Cerebellar cortex (tissue), 1 donor: ENCODE measurements around the gene OR2V1.
"Not testable (repeated sequence)": the region's sequence is repeated elsewhere in the genome, so short reads cannot be mapped to it uniquely, and the experiment has no call there.

Experiments
- DNase-seq: peaks from one replicate; pipeline ENCODE4 v3.0.0-alpha.2; 2015; ENCODE audit warnings: low spot score

Gene OR2V1

DNA sequence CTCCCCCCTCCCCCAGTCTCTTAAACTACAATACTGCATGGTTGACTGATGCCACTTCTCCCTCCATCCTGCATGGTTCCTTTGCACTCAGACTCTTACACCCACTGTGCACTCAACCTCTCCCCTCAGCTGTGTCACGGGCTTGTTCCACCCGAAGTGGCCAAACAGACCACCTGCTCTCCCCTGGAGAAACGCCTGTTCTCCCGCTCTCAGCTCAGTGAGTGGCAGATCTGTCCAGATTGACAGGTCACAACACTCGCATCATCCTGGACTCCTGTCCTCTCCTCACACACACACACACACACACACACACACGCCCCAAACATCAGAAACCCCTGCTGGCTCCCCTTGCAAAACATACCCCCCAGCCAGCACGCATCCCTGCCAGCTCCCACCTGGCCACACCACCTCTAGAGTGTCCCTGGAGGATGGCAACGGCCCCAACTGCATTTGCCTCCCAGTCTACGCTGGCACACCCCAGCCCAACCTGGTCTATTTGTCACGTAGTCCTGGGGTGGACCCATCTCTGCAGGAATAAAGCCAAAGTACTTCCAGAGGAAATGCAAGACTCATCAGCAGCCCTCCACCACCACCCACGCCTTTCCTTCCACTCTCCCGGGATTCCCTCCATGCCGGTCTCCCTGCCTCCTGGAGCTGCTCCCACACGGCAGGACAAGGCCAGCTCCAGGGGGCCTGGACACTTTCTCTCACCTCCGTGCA lies 2.9 kb downstream of the OR2V1 start:
- DNase-seq: no peak

GRCh38 chr5:181127456-181127855 lies 3.5 kb downstream of the OR2V1 start:
- DNase-seq: no peak

DNA sequence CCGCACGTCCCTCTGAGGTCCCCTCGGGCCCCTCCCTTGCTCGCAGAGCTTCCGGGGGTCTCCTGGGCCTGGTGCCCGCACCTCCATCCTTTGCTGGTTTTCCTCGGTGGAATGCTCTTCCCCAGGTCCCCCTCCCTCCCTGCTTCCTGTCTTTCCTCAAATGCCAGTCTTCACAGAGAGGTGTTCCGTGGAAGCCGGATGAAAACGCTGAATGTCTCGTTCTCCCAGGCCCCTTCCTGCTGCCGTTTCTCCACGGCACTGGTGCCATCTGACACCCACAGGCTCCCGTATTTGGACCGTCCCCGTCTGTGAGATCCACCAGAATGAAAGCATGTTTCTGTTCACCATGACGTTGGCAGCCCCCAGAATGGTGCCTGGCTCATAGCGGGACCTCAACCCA lies 4.1 kb downstream of the OR2V1 start:
- DNase-seq: no peak

DNA sequence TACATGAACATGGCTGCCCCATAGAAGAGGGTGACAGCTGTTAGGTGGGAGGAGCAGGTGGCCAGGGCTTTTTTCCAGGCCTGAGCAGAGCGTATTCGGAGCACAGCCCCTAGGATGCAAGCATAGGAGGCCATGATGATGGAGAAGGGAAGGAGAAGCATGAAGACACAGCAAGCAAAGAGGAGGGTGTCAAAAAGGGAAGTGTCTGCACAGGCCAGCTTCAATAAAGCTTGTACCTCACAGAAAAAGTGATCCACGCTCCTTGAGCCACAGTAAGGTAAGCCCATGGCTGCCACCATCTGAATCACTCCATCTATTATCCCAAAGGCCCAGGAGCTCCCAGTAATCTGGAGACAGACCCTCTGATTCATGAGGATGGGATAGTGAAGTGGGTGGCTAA lies 6.4 kb downstream of the OR2V1 start:
- DNase-seq: no peak

- no peak for DNase-seq
Observed at GRCh38 chr5:181121675-181122561, 9.1 kb downstream of the OR2V1 start.

GRCh38 chr5:181120761-181121160 lies 10.2 kb downstream of the OR2V1 start:
- DNase-seq: no peak

- DNase-seq: no peak
Observed at GRCh38 chr5:181120306-181120705, 10.7 kb downstream of the OR2V1 start.

GRCh38 chr5:181119105-181119504 lies 11.9 kb downstream of the OR2V1 start:
- no peak for DNase-seq

DNA sequence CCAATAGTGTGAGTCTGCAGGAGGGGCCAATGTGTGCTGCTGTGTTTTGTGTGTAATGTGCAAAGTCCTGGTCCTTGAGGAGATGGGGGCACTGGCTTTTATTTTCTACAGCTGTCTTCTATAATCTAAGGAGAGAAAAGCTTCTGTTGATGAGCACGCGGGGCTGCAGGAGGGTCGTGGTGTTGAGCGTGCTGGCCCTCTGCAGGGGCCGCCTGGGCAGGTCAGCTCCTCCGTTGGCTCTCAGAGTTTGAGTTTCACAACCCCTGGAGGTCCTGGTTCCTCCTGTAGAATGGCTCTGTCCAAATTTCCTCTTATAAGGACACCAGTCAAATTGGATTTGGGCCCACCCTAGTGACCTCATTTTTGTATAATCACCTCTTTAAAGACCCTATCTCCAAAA lies 12.6 kb downstream of the OR2V1 start:
- no peak for DNase-seq

- DNase-seq: no peak
Observed at GRCh38 chr5:181114844-181115778, 15.9 kb downstream of the OR2V1 start.

DNA sequence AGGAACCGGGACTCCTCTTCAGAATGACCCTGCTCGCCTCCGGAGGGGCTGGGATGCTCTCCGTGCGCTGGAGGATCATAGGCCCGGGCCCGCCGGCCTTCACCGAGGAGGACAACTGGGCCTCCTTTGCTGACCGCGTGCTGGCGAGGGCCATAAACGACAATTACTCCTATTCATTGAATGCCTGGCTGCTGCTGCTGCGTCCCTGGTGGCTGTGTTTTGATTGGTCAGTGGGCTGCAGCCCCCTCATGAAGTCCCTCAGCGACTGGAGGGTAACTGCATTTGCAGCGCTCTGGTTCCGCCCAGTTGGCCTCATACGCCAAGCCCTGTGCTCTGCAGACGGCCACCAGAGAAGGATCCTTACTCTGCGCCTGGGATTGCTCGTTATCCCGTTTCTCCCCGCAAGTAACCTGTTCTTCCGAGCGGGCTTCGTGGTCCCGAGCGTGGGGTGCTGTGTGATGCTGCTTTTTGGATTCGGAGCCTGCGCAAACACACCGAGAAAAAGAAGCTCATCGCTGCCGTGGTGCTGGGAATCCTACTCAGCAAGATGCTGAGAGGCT lies 16.6 kb downstream of the OR2V1 start:
- no peak for DNase-seq

GRCh38 chr5:181113572-181113971 lies 17.4 kb downstream of the OR2V1 start:
- DNase-seq: not testable (repeated sequence)

DNA sequence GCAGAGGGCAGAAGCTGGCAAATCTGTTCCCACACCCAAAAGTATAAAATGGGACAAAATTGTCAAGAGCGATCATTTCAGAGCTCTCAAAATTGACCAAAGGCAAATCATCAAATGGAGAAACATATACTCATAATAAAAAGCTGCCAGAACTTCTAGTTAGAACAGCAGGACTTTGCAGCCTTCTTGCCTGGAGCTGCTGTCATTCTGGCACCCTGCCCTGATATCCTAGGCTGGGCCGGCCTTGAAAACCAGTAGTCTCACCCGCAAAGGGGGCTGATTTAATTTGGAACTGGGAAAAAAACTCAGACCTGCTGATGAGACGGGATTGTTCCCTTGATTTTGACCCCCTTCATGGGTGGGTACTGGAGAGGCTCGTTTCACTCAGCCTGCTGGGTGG lies 18.5 kb downstream of the OR2V1 start:
- DNase-seq: no peak

DNA sequence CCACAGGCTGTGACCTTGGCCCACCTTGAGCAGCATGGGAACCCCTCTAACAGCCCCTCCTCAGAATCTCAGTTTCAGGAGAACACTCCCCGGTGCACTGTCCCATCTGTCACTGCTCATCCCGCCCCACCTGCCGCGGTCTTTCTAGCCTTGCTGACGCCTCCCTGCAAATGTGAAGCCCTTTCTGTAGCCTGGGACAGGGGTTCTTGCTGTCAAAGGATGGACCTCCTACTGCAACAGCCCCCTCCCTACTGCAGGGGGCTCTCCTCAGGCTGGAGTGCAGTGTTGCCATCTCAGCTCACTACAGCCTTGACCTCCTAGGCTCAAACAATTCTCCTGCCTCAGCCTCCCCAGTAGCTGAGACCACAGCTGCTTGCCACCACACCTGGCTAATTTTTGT lies 20.0 kb downstream of the OR2V1 start:
- no peak for DNase-seq

DNA sequence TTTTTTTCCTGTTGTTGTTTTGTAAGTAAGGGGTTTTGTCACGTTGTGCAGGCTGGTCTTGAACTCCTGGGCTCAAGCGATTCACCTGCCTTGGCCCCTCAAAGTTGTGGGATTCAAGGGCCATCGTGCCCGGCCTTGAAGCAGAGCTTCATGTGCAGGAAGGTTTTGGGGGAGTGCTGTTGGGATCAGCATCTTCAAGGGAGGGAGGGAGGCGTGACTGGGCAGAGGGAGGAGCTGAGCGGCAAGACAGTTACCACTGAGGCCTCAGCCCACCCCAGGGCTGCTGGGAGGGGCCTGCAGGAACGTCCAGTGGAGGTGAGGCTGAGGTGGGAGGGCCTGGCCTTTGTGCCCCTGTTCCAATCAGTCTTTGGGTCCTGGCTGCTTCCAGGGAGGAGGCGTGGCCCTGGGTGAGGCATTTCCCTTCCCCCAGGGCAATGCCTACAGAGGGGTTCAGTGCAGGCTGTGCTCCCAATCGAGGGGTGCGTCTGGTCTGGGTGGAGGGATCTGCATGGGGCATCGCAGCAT lies 21.4 kb downstream of the OR2V1 start:
- no peak for DNase-seq

- DNase-seq: no peak
Observed at GRCh38 chr5:181108578-181109165, 22.3 kb downstream of the OR2V1 start.

DNA sequence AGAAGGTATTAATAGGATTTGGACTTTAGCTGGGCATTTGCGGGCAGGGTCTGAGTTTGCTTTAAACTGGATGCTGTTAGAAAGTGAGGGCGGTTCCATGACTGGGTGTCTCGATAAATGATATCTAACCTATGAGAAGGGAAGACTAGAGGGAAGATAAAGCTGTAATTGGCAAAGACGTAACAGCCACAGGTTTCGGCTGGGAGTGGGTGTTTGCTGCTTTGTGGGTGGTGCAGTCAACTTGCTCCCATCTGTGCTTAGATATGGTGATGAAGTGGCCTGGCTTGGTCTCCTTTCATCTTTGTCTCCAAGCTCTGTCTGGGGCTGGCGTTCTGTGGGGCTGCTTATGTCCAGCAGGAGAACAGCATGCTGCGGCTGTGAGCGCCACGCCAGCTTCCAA lies 23.3 kb downstream of the OR2V1 start:
- no peak for DNase-seq

DNA sequence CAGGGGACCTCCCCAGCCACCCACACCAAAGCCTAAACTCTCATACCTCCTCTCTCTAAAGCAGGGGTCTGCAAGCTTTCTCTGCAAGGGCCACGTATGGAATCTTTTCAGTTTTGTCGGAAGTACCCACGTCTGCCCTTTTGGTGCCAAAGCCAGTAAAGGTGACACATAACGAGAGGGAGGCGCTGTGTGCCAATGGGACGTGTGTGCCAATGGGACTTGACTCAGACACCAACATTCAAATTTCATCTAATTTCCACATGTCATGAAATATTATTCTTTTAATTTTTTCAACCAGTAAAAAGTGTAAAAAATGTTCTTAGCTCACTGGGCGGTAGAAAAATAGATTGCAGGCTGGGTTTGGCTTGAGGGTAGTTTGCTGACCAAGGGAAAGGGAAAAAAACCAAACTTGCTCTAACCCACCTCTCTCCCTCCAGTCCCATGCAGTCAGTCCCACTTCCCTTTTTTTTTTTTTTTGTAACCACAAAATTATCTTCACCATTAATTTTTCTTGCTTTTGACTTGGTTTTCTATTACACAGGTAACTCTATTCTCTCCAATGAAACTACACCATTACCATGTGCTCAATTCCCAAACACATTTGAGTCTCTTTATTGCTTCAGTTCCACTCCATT lies 25.5 kb downstream of the OR2V1 start:
- no peak for DNase-seq

DNA sequence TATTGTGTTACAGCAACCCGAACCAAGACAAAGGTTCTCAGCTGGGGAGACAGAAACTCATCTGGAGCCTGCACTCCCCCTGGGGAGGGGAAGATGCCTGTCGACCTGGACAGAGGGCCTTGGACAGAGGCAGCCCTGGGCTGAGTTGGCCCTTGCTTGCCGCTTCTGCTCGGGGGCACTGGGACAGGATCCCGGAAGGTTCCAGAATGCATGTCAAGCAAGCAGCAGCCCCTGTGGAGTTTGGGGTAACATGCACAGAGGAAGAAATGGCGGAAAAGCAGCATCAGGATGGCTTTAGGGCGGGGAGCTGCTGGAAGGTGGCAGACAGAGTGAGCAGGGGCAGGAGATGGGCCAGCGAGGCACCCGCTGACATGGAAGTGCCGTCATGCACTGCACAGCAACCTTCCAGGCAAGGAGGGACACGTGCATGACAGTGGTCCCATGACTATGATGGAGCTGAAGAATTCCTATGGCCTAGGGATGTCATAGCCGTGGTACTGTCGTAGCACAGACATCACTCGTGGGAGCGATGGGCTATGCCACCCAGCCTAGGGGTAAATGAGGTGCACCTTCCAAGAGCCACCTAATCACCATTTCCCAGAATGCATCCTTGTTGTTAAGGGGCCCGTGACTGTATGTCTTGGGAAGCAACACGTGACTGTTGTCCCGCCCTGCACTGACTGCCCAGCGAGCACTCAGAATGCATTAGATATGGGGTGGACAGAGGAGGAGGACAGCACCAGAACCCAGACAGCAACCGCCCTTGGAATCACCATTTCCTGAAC lies 26.2 kb downstream of the OR2V1 start:
- not testable (repeated sequence) for DNase-seq

DNA sequence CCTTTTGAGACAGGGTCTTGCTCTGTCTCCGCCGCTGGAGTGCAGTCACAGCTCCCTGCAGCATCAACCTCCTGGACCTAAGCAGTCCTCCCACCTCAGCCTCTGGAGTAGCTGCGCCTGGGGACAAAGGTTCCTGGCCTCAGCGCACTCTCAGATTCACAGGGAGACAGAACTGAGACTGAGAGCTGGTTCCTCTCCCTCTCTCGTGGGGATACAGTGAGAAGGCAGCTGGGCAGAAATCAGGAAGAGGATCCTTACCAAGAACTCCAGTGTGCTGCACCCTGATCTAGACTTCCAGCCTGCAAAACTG lies 26.8 kb downstream of the OR2V1 start:
- not testable (repeated sequence) for DNase-seq
